Activated naive CD4-positive, alpha-beta T cell treated with anti-CD3 and anti-CD28 coated beads, Interleukin-2, amount 50 U/mL, for 24 hours (primary cell): ENCODE results near the gene ALPK3.

Experiments
- H3K27ac Mint-ChIP-seq: one replicate; pipeline ENCODE4 v1.8.0; 2021; ENCODE audit warnings: mild to moderate bottlenecking, mixed read lengths
- H3K27me3 Mint-ChIP-seq: one replicate; pipeline ENCODE4 v1.8.0; 2021; ENCODE audit warnings: mixed read lengths
- H3K36me3 Mint-ChIP-seq: one replicate; pipeline ENCODE4 v1.8.0; 2021; ENCODE audit warnings: mixed read lengths
- H3K4me1 Mint-ChIP-seq: one replicate; pipeline ENCODE4 v1.8.0; 2021; ENCODE audit warnings: mixed read lengths
- H3K4me3 Mint-ChIP-seq: one replicate; pipeline ENCODE4 v1.8.0; 2021; ENCODE audit warnings: mild to moderate bottlenecking, mixed read lengths
- H3K9me3 Mint-ChIP-seq: one replicate; pipeline ENCODE4 v1.8.0; 2021; ENCODE audit warnings: mixed read lengths

The ALPK3 gene

GRCh38 chr15:84811828-84812227, 5.3 kb upstream of the ALPK3 start:
- no peaks in the 10 kb centered on the region for H3K9me3 Mint-ChIP-seq
- no peak overlapping the region for H3K4me3 Mint-ChIP-seq
- H3K36me3 Mint-ChIP-seq, result peaks cover 2% of the 10 kb centered on the region
- peaks cover 4% of the 10 kb centered on the region for H3K4me1 Mint-ChIP-seq
- peaks cover 3% of the 10 kb centered on the region for H3K27me3 Mint-ChIP-seq
- H3K27ac Mint-ChIP-seq, result no peak overlapping the region

GRCh38 chr15:84812842-84813241, 4.3 kb upstream of the ALPK3 start:
- peaks cover 3% of the 10 kb centered on the region for H3K27me3 Mint-ChIP-seq
- peaks cover 6% of the 10 kb centered on the region for H3K4me1 Mint-ChIP-seq
- H3K36me3 Mint-ChIP-seq, result peaks cover 2% of the 10 kb centered on the region
- H3K4me3 Mint-ChIP-seq, result no peak overlapping the region
- no peaks in the 10 kb centered on the region for H3K9me3 Mint-ChIP-seq
- H3K27ac Mint-ChIP-seq, result no peak overlapping the region

GRCh38 chr15:84813435-84813834, 3.7 kb upstream of the ALPK3 start:
- H3K4me3 Mint-ChIP-seq, result no peak overlapping the region
- H3K9me3 Mint-ChIP-seq, result no peaks in the 10 kb centered on the region
- H3K36me3 Mint-ChIP-seq, result peaks cover 2% of the 10 kb centered on the region
- H3K27me3 Mint-ChIP-seq, result peaks cover 5% of the 10 kb centered on the region
- peaks cover 12% of the 10 kb centered on the region for H3K4me1 Mint-ChIP-seq
- no peak overlapping the region for H3K27ac Mint-ChIP-seq

DNA sequence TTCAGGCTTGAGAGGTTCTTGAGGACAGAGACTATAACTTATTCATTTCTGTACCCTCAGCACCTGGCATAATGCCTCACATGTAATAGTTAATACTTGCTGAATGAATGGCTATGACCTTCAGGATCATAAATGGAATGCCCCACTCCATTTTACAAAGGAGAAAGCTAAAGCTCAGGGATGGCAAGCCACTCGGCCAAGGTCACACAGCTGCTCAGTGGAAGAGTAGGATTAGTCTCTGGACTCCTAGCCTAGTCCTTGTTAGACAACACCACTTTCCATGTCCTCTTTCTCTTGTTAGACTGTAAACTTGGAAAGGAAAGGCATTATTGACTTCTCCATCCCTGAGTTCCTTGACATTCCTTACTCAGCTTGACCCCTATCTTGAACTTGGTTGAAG, 3.2 kb upstream of the ALPK3 start:
- H3K4me1 Mint-ChIP-seq, result peaks cover 12% of the 10 kb centered on the region
- H3K9me3 Mint-ChIP-seq, result no peaks in the 10 kb centered on the region
- H3K4me3 Mint-ChIP-seq, result no peak overlapping the region
- H3K27me3 Mint-ChIP-seq, result peaks cover 5% of the 10 kb centered on the region
- peaks cover 2% of the 10 kb centered on the region for H3K36me3 Mint-ChIP-seq
- no peak overlapping the region for H3K27ac Mint-ChIP-seq

- H3K27ac Mint-ChIP-seq, result no peak overlapping the region
- H3K4me1 Mint-ChIP-seq, result peaks cover 12% of the 10 kb centered on the region
- H3K27me3 Mint-ChIP-seq, result peaks cover 5% of the 10 kb centered on the region
- no peaks in the 10 kb centered on the region for H3K9me3 Mint-ChIP-seq
- H3K36me3 Mint-ChIP-seq, result peaks cover 2% of the 10 kb centered on the region
- H3K4me3 Mint-ChIP-seq, result no peak overlapping the region
Observed at GRCh38 chr15:84814916-84815315, 2.2 kb upstream of the ALPK3 start.

- Mint-ChIP-seq H3K27ac (no peak overlapping the region), H3K9me3 (no peaks in the 10 kb centered on the region), H3K4me3 (no peak overlapping the region), H3K27me3 (peaks cover 5% of the 10 kb centered on the region), H3K36me3 (peaks cover 2% of the 10 kb centered on the region), H3K4me1 (peaks cover 12% of the 10 kb centered on the region)
Observed at GRCh38 chr15:84817466-84818081, 418 bp downstream of the ALPK3 start.

DNA sequence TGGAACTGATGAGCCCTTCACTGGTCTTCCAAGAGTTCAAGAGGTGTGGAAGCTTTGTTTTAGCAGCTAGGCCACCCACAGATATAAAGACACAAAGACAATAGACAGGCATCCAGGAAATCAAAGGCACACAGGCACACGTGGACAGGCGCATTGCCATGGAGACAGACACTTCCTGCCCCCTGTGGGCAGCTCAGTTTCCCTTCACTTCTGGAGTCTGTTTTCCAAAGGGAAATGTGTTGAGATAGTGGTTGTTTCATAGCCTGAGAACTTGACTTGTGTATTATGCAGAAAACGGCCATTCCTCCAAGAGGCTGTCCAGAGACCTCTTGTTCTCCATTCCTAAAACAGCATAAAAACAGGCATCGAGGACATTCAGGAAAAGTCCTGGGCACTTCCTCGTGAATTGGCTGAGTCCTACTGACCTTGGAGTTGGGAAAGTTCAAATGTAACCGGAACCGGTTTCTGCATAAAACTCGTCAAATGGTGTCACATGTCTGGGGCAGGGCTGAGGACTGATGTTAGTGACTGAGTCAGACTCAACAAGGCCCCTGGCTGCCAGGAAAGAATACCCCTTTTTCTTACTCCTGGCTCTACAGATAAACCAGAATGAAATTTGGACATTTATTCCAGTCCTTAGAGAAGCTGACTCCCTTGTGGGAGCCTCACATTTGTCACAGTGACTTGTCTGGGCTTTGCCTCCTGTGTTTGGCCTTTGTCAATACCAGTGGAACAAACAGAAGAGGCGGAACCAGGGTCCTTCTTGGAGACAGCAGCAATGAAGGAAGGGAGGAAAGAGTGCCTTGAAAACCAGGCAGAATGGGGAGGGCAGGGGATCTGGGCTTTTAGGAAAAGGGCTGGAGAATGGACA, 1.3 kb downstream of the ALPK3 start:
- Mint-ChIP-seq H3K36me3 (peaks cover 2% of the 10 kb centered on the region), H3K4me1 (peaks cover 12% of the 10 kb centered on the region), H3K4me3 (no peak overlapping the region), H3K27ac (no peak overlapping the region), H3K27me3 (peaks cover 5% of the 10 kb centered on the region), H3K9me3 (no peaks in the 10 kb centered on the region)

DNA sequence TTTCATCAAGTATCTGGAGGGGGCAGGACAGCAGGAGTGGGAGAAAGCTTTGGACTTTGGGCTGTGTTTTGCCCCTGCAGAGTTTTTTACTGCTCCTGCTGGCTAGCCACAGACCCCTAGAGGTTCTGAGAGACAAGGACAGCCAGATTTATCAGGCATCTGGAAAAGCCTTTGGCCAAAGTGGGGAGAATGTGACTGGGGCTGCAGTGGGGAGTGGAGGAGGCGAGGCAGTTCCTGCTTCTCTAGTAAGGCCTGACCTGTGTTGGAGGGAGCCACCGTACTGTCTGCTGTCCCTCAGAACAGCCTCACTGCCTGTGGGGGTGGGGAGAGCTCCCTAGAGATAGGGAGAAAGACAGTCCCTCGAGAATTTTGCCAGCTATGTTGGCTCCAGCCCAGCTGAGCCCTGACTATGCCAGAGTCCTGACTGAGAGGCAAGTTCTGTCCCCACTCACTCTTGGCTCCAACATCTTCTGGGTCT, 2.2 kb downstream of the ALPK3 start:
- Mint-ChIP-seq H3K9me3 (no peaks in the 10 kb centered on the region), H3K4me3 (no peak overlapping the region), H3K36me3 (peaks cover 2% of the 10 kb centered on the region), H3K27me3 (peaks cover 5% of the 10 kb centered on the region), H3K4me1 (peaks cover 12% of the 10 kb centered on the region), H3K27ac (no peak overlapping the region)

GRCh38 chr15:84819791-84820190, 2.6 kb downstream of the ALPK3 start:
- peaks cover 2% of the 10 kb centered on the region for H3K36me3 Mint-ChIP-seq

GRCh38 chr15:84821501-84822021, 4.4 kb downstream of the ALPK3 start:
- Mint-ChIP-seq H3K4me1 (peaks cover 10% of the 10 kb centered on the region), H3K4me3 (no peak overlapping the region), H3K36me3 (no peaks in the 10 kb centered on the region), H3K27me3 (peaks cover 3% of the 10 kb centered on the region), H3K9me3 (no peaks in the 10 kb centered on the region), H3K27ac (no peak overlapping the region)

More at GRCh38 chr15:84819791-84820190, 2.6 kb downstream of the ALPK3 start:
- Mint-ChIP-seq H3K4me1 (peaks cover 12% of the 10 kb centered on the region), H3K27ac (no peak overlapping the region), H3K4me3 (no peak overlapping the region), H3K27me3 (peaks cover 5% of the 10 kb centered on the region), H3K9me3 (no peaks in the 10 kb centered on the region)

- H3K27me3 Mint-ChIP-seq, result peaks cover 2% of the 10 kb centered on the region
- no peak overlapping the region for H3K27ac Mint-ChIP-seq
- peaks cover 7% of the 10 kb centered on the region for H3K4me1 Mint-ChIP-seq
- no peaks in the 10 kb centered on the region for H3K9me3 Mint-ChIP-seq
- no peaks in the 10 kb centered on the region for H3K36me3 Mint-ChIP-seq
- no peak overlapping the region for H3K4me3 Mint-ChIP-seq
Observed at GRCh38 chr15:84822653-84823281, 5.6 kb downstream of the ALPK3 start.

GRCh38 chr15:84823282-84823878, 6.2 kb downstream of the ALPK3 start:
- Mint-ChIP-seq H3K36me3 (no peaks in the 10 kb centered on the region), H3K27ac (no peak overlapping the region), H3K27me3 (no peaks in the 10 kb centered on the region), H3K9me3 (no peaks in the 10 kb centered on the region), H3K4me3 (no peak overlapping the region), H3K4me1 (peaks cover 1% of the 10 kb centered on the region)

- Mint-ChIP-seq H3K4me1 (no peaks in the 10 kb centered on the region), H3K36me3 (no peaks in the 10 kb centered on the region), H3K9me3 (no peaks in the 10 kb centered on the region), H3K27ac (no peak overlapping the region), H3K27me3 (no peaks in the 10 kb centered on the region), H3K4me3 (no peak overlapping the region)
Observed at GRCh38 chr15:84824260-84825007, 7.3 kb downstream of the ALPK3 start.

- Mint-ChIP-seq H3K36me3 (no peaks in the 10 kb centered on the region), H3K9me3 (no peaks in the 10 kb centered on the region), H3K27me3 (peaks cover 2% of the 10 kb centered on the region), H3K4me1 (no peaks in the 10 kb centered on the region), H3K27ac (no peak overlapping the region), H3K4me3 (no peak overlapping the region)
Observed at GRCh38 chr15:84826369-84826823, 9.2 kb downstream of the ALPK3 start.

- H3K9me3 Mint-ChIP-seq, result no peaks in the 10 kb centered on the region
- H3K27me3 Mint-ChIP-seq, result peaks cover 2% of the 10 kb centered on the region
- no peaks in the 10 kb centered on the region for H3K4me1 Mint-ChIP-seq
- no peaks in the 10 kb centered on the region for H3K36me3 Mint-ChIP-seq
- H3K27ac Mint-ChIP-seq, result no peak overlapping the region
- H3K4me3 Mint-ChIP-seq, result no peak overlapping the region
Observed at GRCh38 chr15:84827246-84827645, 10.1 kb downstream of the ALPK3 start.
